IPS-NIHi11 (cell line): ENCODE results near the gene EFHC2.
"Not testable (repeated sequence)": the region's sequence is repeated elsewhere in the genome, so short reads cannot be mapped to it uniquely, and the experiment has no call there.

ENCODE experiments used
- DNase-seq: peaks from one replicate; pipeline ENCODE4 v3.0.0; 2012; ENCODE audit warnings: mixed read lengths, low spot score

EFHC2 gene

GRCh38 chrX:44232081-44232480 lies 111.4 kb downstream of the EFHC2 start:
- DNase-seq: no peak

- DNase-seq: no peak
Observed at GRCh38 chrX:44228621-44229020, 114.9 kb downstream of the EFHC2 start.

GRCh38 chrX:44227991-44228390 lies 115.5 kb downstream of the EFHC2 start:
- peak; percentile 26 for DNase-seq

- DNase-seq: no peak
Observed at GRCh38 chrX:44225667-44226066, 117.8 kb downstream of the EFHC2 start.

GRCh38 chrX:44224760-44225159 lies 118.7 kb downstream of the EFHC2 start:
- no peak for DNase-seq

GRCh38 chrX:44223150-44223549 lies 120.3 kb downstream of the EFHC2 start:
- DNase-seq: no peak

- no peak for DNase-seq
Observed at GRCh38 chrX:44218465-44218864, 125.0 kb downstream of the EFHC2 start.

GRCh38 chrX:44216171-44216570 lies 127.3 kb downstream of the EFHC2 start:
- no peak for DNase-seq

- DNase-seq: peak; percentile 6
Observed at GRCh38 chrX:44203791-44204190, 139.7 kb downstream of the EFHC2 start.

- no peak for DNase-seq
Observed at GRCh38 chrX:44202596-44202995, 140.9 kb downstream of the EFHC2 start.

- no peak for DNase-seq
Observed at GRCh38 chrX:44189116-44189515, 154.4 kb downstream of the EFHC2 start.

- not testable (repeated sequence) for DNase-seq
Observed at GRCh38 chrX:44187915-44188314, 155.6 kb downstream of the EFHC2 start.

GRCh38 chrX:44183329-44183728 lies 160.1 kb downstream of the EFHC2 start:
- DNase-seq: no peak

- no peak for DNase-seq
Observed at GRCh38 chrX:44178274-44179053, 165.0 kb downstream of the EFHC2 start.

- DNase-seq: no peak
Observed at GRCh38 chrX:44175455-44175854, 168.0 kb downstream of the EFHC2 start.

GRCh38 chrX:44174061-44174460 lies 169.4 kb downstream of the EFHC2 start:
- no peak for DNase-seq

GRCh38 chrX:44173219-44173618 lies 170.3 kb downstream of the EFHC2 start:
- DNase-seq: no peak

GRCh38 chrX:44167116-44167515 lies 176.4 kb downstream of the EFHC2 start:
- no peak for DNase-seq

GRCh38 chrX:44162964-44163475 lies 180.5 kb downstream of the EFHC2 start:
- DNase-seq: no peak

GRCh38 chrX:44157858-44158257 lies 185.6 kb downstream of the EFHC2 start:
- DNase-seq: no peak

- DNase-seq: no peak
Observed at GRCh38 chrX:44157283-44157682, 186.2 kb downstream of the EFHC2 start.

- DNase-seq: no peak
Observed at GRCh38 chrX:44156726-44157125, 186.7 kb downstream of the EFHC2 start.

- DNase-seq: no peak
Observed at GRCh38 chrX:44155126-44155525, 188.3 kb downstream of the EFHC2 start.

- DNase-seq: no peak
Observed at GRCh38 chrX:44152852-44153251, 190.6 kb downstream of the EFHC2 start.
